ENCODE results near the gene TANC1. TPM values are rescaled to one million over a fixed set of nuclear protein-coding genes. Genes with fewer than 3 reads are reported as not detected.

The TANC1 gene
- polyA plus RNA-seq, 2 of the 4 experiments (the other 2 are of a cell fraction): 9.2 to 21.2 TPM

- H3K4me1 ChIP-seq: no peaks in the 10 kb centered on the region
- H3K4me3 ChIP-seq: no peak overlapping the region
- CTCF ChIA-PET: interaction anchor here (1.2 kb wide), 1 partner anchor 41 kb away, joined by 3 read pairs; no protein-coding TSS in a partner anchor
- ATAC-seq: no peak
- no peak overlapping the region for H3K27ac ChIP-seq
- 88% methylated on average over 6 of the region's 6 CpGs for WGBS (ENCODE audit: missing lambda C conversion rate)
- no peak for DNase-seq (ENCODE audit: low read depth in 1 of 2, low spot score in 1 of 2)
- H3K4me2 ChIP-seq: no peak overlapping the region
- FAIRE-seq: no peak
- TF ChIP-seq ELK1 (IDR thresholded peaks at IDR 0.05; ENCODE audit: low read depth, low read length) (no peak), RAD21 (conservative IDR thresholded peaks at IDR 0.05 in 1 of 2, IDR thresholded peaks at IDR 0.05 in 1 of 2) (no peak), RNF2 (IDR thresholded peaks at IDR 0.05; ENCODE audit: borderline replicate concordance, low read depth) (no peak), CHD4 (IDR thresholded peaks at IDR 0.05; ENCODE audit: borderline replicate concordance) (no peak)
- POLR2A ChIA-PET: no interaction called here
- H3K9me3 ChIP-seq: peaks cover 22% of the 10 kb centered on the region
These were observed 50.6 kb downstream of the TANC1 start for GRCh38 chr2:159019021-159019420.

GRCh38 chr2:159022019-159022418 is 53.6 kb downstream of the TANC1 start:
- H3K4me1 ChIP-seq: no peaks in the 10 kb centered on the region
- H3K4me3 ChIP-seq: no peak overlapping the region
- ATAC-seq: no peak
- TF ChIP-seq ZSCAN20 (CRISPR knock-in tag; IDR thresholded peaks at IDR 0.05) (no peak), RNF2 (IDR thresholded peaks at IDR 0.05; ENCODE audit: borderline replicate concordance, low read depth) (no peak), FOXS1 (CRISPR knock-in tag; IDR thresholded peaks at IDR 0.05) (no peak), CBX2 (IDR thresholded peaks at IDR 0.05; ENCODE audit: borderline replicate concordance, low read depth) (no peak), CHD4 (IDR thresholded peaks at IDR 0.05; ENCODE audit: borderline replicate concordance) (no peak), NR3C1 (IDR thresholded peaks at IDR 0.05) (no peak)
- no peak overlapping the region for H3K27ac ChIP-seq
- WGBS (ENCODE audit: missing lambda C conversion rate): 82% methylated on average over 5 of the region's 5 CpGs
- ChIA-PET POLR2A (no interaction called here), CTCF (no interaction called here)
- H3K4me2 ChIP-seq: no peak overlapping the region
- no peaks in the 10 kb centered on the region for H3K9me3 ChIP-seq
- no peak for FAIRE-seq
- DNase-seq (ENCODE audit: low read depth in 1 of 2, low spot score in 1 of 2): no peak

GRCh38 chr2:159026170-159026569 is 57.7 kb downstream of the TANC1 start:
- 57% methylated on average over 2 of the region's 2 CpGs for WGBS (ENCODE audit: missing lambda C conversion rate)
- ChIA-PET CTCF (interaction anchor here (0.7 to 1.7 kb wide), 2 partner anchors 10 to 781 kb away, joined by 3 to 6 read pairs; no protein-coding TSS in a partner anchor), POLR2A (no interaction called here)
- TF ChIP-seq SMC3 (IDR thresholded peaks at IDR 0.05) (no peak), NPAS2 (CRISPR knock-in tag; IDR thresholded peaks at IDR 0.05; ENCODE audit: borderline replicate concordance) (no peak), HOXB5 (CRISPR knock-in tag; IDR thresholded peaks at IDR 0.05) (no peak)
- H3K4me3 ChIP-seq: no peak overlapping the region
- ATAC-seq (no peak), FAIRE-seq (no peak), DNase-seq (ENCODE audit: low read depth in 1 of 2, low spot score in 1 of 2) (no peak)
- peaks cover 15% of the 10 kb centered on the region for H3K4me1 ChIP-seq
- H3K27ac ChIP-seq: no peak overlapping the region
- H3K9me3 ChIP-seq: no peaks in the 10 kb centered on the region
- no peak overlapping the region for H3K4me2 ChIP-seq

GRCh38 chr2:159028776-159029175 is 60.3 kb downstream of the TANC1 start:
- no peak for TF ChIP-seq JUNB (IDR thresholded peaks at IDR 0.05)
- TF ChIP-seq HOXB13 (CRISPR knock-in tag; IDR thresholded peaks at IDR 0.05; ENCODE audit: low read depth): no peak
- ATAC-seq: no peak
- no peak for FAIRE-seq

GRCh38 chr2:159029936-159030335 is 61.5 kb downstream of the TANC1 start:
- DNase-seq (ENCODE audit: low read depth in 1 of 2, low spot score in 1 of 2) (no peak), FAIRE-seq (no peak), ATAC-seq (no peak)
- no peak for TF ChIP-seq ESRRA (IDR thresholded peaks at IDR 0.05; ENCODE audit: borderline replicate concordance, low read length)
- no peak for TF ChIP-seq EP300 (IDR thresholded peaks at IDR 0.05)
- no peak for TF ChIP-seq POLR2A (IDR thresholded peaks at IDR 0.05; ENCODE audit: low read length)
- TF ChIP-seq CHD2 (IDR thresholded peaks at IDR 0.05; ENCODE audit: low read length, partially characterized antibody): no peak
- no peak for TF ChIP-seq CBX2 (IDR thresholded peaks at IDR 0.05; ENCODE audit: borderline replicate concordance, low read depth)
- no peak for TF ChIP-seq EHMT2 (IDR thresholded peaks at IDR 0.05; ENCODE audit: low read depth)
- no peak for TF ChIP-seq POLR2AphosphoS2 (conservative IDR thresholded peaks at IDR 0.05; ENCODE audit: low read length)
- TF ChIP-seq ZC3H11A (IDR thresholded peaks at IDR 0.05): no peak
- no peak for TF ChIP-seq MAZ (IDR thresholded peaks at IDR 0.05; ENCODE audit: borderline replicate concordance, low read depth, low read length)
- no peak for TF ChIP-seq REST (IDR thresholded peaks at IDR 0.05)
- H3K9me3 ChIP-seq: no peaks in the 10 kb centered on the region
- POLR2A ChIA-PET: no interaction called here
- H3K4me2 ChIP-seq: no peak overlapping the region; the same call in 2 of the 3 replicates
- H3K4me3 ChIP-seq: no peak overlapping the region
- peaks cover 23% of the 10 kb centered on the region for H3K4me1 ChIP-seq
- no peak overlapping the region for H3K27ac ChIP-seq
- WGBS (ENCODE audit: missing lambda C conversion rate): 58% methylated on average over 2 of the region's 2 CpGs
- CTCF ChIA-PET: interaction anchor here (1.0 kb wide), 1 partner anchor 33 kb away, joined by 3 read pairs; no protein-coding TSS in a partner anchor

More at GRCh38 chr2:159028776-159029175, 60.3 kb downstream of the TANC1 start:
- 96% methylated on average over 1 of the region's 1 CpG for WGBS (ENCODE audit: missing lambda C conversion rate)
- ChIA-PET POLR2A (no interaction called here), CTCF (interaction anchor here (1.0 to 1.7 kb wide), 2 partner anchors 19 to 90 kb away, joined by 3 to 6 read pairs; no protein-coding TSS in a partner anchor)
- no peak overlapping the region for H3K27ac ChIP-seq
- DNase-seq (ENCODE audit: low read depth in 1 of 2, low spot score in 1 of 2): no peak
- H3K4me1 ChIP-seq: peaks cover 23% of the 10 kb centered on the region
- H3K4me2 ChIP-seq: no peak overlapping the region
- H3K4me3 ChIP-seq: no peak overlapping the region
- H3K9me3 ChIP-seq: no peaks in the 10 kb centered on the region

Measured in A549 (cell line).